ENCODE measurements around the gene CSTPP1. TPM values are rescaled to one million over a fixed set of nuclear protein-coding genes. Genes with fewer than 3 reads are reported as not detected.
A peak's percentile ranks its signal among the peaks of the same experiment; 100 is the strongest.
"Not testable (repeated sequence)": the region's sequence is repeated elsewhere in the genome, so short reads cannot be mapped to it uniquely, and the experiment has no call there.

CSTPP1 gene
- total RNA-seq, 3 donors from 2014 or later: 31.9 to 41.1 (median 32.8) TPM

GRCh38 chr11:47189100-47189834, 252.7 kb downstream of the CSTPP1 start:
- TF ChIP-seq, protein P1, sequence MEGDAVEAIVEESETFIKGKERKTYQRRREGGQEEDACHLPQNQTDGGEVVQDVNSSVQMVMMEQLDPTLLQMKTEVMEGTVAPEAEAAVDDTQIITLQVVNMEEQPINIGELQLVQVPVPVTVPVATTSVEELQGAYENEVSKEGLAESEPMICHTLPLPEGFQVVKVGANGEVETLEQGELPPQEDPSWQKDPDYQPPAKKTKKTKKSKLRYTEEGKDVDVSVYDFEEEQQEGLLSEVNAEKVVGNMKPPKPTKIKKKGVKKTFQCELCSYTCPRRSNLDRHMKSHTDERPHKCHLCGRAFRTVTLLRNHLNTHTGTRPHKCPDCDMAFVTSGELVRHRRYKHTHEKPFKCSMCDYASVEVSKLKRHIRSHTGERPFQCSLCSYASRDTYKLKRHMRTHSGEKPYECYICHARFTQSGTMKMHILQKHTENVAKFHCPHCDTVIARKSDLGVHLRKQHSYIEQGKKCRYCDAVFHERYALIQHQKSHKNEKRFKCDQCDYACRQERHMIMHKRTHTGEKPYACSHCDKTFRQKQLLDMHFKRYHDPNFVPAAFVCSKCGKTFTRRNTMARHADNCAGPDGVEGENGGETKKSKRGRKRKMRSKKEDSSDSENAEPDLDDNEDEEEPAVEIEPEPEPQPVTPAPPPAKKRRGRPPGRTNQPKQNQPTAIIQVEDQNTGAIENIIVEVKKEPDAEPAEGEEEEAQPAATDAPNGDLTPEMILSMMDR (IDR thresholded peaks at IDR 0.05): no peak

DNA sequence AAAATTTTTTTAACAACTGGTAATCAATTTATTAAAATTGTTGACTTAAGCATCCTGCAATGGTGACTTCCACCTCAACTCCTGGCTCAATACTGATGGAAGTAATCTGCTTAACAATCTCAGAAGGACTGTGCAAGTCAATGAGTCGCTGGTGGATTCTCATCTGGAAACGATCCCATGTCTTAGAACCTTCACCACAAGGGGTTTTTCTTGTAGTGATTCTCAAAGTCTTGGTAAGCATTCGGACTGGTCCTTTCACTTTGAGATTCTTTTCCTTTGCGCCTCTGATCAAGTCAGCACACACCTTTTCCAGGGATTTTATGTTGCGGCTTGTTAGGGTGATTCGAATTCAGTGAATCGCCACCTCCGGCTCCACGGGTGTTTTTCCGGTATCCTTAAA, 254.6 kb downstream of the CSTPP1 start:
- H3K9me3 ChIP-seq; ATAC-seq; DNase-seq; H3K36me3 ChIP-seq (ENCODE audit: low read depth); intact Hi-C loops (cut with DNase I, micrococcal nuclease); H3K4me3 ChIP-seq: not testable (repeated sequence)
- peaks cover 11% of the 10 kb centered on the region for H3K4me1 ChIP-seq (ENCODE audit: low read depth)

More at GRCh38 chr11:47189100-47189834, 252.7 kb downstream of the CSTPP1 start:
- H3K9me3 ChIP-seq: no peaks in the 10 kb centered on the region
- H3K4me3 ChIP-seq: no peak overlapping the region
- DNase-seq (no peak), ATAC-seq (no peak)
- H3K4me1 ChIP-seq (ENCODE audit: low read depth): peaks cover 21% of the 10 kb centered on the region
- intact Hi-C loops (cut with DNase I, micrococcal nuclease): no loop called here
- no peaks in the 10 kb centered on the region for H3K36me3 ChIP-seq (ENCODE audit: low read depth)

- H3K4me1 ChIP-seq (ENCODE audit: low read depth): peaks cover 5% of the 10 kb centered on the region
- TF ChIP-seq, protein P1 (IDR thresholded peaks at IDR 0.05): no peak
- no peak for ATAC-seq
- intact Hi-C loops (cut with DNase I, micrococcal nuclease): no loop called here
- H3K9me3 ChIP-seq: no peaks in the 10 kb centered on the region
- DNase-seq: no peak
- no peaks in the 10 kb centered on the region for H3K36me3 ChIP-seq (ENCODE audit: low read depth)
- no peak overlapping the region for H3K4me3 ChIP-seq
Measured at GRCh38 chr11:47192111-47192510, 255.6 kb downstream of the CSTPP1 start.

GRCh38 chr11:47198161-47198560, 261.6 kb downstream of the CSTPP1 start:
- ATAC-seq; H3K9me3 ChIP-seq; DNase-seq; H3K36me3 ChIP-seq (ENCODE audit: low read depth); intact Hi-C loops (cut with DNase I, micrococcal nuclease); H3K4me1 ChIP-seq (ENCODE audit: low read depth); H3K4me3 ChIP-seq: not testable (repeated sequence)

DNA sequence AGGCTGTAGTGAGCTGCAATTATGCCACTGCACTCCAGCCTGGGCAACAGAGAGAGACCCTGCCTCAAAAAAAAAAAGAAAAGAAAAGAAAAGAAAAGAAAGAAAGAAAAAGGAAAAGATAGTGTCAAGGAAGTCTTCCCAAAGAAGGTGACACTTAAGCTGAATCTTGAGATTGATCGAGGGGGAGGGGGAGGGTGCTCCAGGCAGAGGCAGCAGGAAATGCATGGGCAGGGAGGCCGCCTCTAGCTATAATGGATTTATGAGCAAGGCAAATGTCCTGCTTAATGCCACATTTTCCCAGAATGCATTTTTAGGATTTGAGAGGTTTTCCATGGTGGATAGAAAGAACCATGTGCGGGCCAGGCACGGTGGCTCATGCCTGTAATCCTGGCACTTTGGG, 264.5 kb downstream of the CSTPP1 start:
- ATAC-seq: no peak
- DNase-seq: no peak
- TF ChIP-seq, protein P1 (IDR thresholded peaks at IDR 0.05): no peak
- H3K4me1 ChIP-seq (ENCODE audit: low read depth): no peaks in the 10 kb centered on the region
- intact Hi-C loops (cut with DNase I, micrococcal nuclease): no loop called here
- no peaks in the 10 kb centered on the region for H3K9me3 ChIP-seq
- no peak overlapping the region for H3K4me3 ChIP-seq
- H3K36me3 ChIP-seq (ENCODE audit: low read depth): no peaks in the 10 kb centered on the region

- no peaks in the 10 kb centered on the region for H3K4me1 ChIP-seq (ENCODE audit: low read depth)
- DNase-seq (no peak), ATAC-seq (no peak)
- intact Hi-C loops (cut with DNase I, micrococcal nuclease): no loop called here
- TF ChIP-seq, protein P1 (IDR thresholded peaks at IDR 0.05): no peak
- H3K4me3 ChIP-seq: no peak overlapping the region
- no peaks in the 10 kb centered on the region for H3K36me3 ChIP-seq (ENCODE audit: low read depth)
- H3K9me3 ChIP-seq: no peaks in the 10 kb centered on the region
Measured at GRCh38 chr11:47202576-47202975, 266.0 kb downstream of the CSTPP1 start.

DNA sequence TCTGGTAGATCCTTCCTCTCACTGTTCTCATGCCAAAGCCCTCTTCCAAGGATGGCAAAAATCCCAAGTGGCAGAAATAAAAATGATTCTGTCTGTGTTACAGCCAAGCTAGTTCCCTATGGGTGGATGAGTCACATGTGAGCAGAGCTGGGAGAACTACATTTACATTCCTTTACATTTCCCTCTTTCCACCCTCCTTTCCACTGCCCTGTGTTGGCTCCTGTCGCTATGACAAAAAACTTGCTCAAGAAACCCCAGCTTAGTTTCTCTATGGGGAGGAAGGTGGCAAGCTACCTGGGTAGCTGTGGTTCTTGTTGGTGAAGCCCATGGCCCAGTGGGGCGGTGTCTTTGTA, 268.1 kb downstream of the CSTPP1 start:
- DNase-seq (no peak), ATAC-seq (peak; percentile 20)
- intact Hi-C loops (cut with DNase I, micrococcal nuclease): no loop called here
- no peaks in the 10 kb centered on the region for H3K4me1 ChIP-seq (ENCODE audit: low read depth)
- no peak overlapping the region for H3K4me3 ChIP-seq
- no peaks in the 10 kb centered on the region for H3K9me3 ChIP-seq
- no peaks in the 10 kb centered on the region for H3K36me3 ChIP-seq (ENCODE audit: low read depth)
- TF ChIP-seq, protein P1 (IDR thresholded peaks at IDR 0.05): no peak

DNA sequence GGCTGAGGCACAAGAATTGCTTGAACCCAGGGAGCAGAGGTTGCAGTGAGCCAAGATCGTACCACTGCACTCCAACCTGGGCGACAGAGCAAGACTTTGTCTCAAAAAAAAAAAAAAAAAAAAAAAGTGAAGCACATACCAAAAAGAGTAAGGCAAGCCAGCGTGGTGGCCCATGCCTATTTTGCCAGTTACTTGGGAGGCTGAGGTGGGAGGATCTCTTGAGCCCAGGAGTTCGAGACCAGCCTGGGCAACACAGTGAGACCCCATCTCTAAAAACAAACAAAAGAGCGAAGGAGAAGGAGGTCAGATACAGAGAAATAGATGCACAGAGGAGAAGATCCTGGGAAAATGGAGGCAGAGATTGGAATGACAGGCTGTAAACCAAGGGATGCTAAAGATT, 270.0 kb downstream of the CSTPP1 start:
- intact Hi-C loops (cut with DNase I, micrococcal nuclease); H3K9me3 ChIP-seq; H3K4me3 ChIP-seq; H3K4me1 ChIP-seq (ENCODE audit: low read depth); DNase-seq; ATAC-seq; H3K36me3 ChIP-seq (ENCODE audit: low read depth): not testable (repeated sequence)
